Hepatocyte (in vitro differentiated cells): ENCODE results near the gene FREY1.

Experiments
- CTCF ChIP-seq: fragments of 200-600 bp; sonication (generic); IDR thresholded peaks from 2 replicates; pipeline ENCODE4 v1.5.1; 2016; ENCODE audit warnings: antibody characterized with exemption, mild to moderate bottlenecking; ENCODE audit not compliant: poor library complexity
- EZH2 ChIP-seq: fragments of 200-600 bp; sonication (generic); IDR thresholded peaks from 2 replicates; pipeline ENCODE4 v1.6.1; 2016; ENCODE audit warnings: antibody characterized with exemption, mild to moderate bottlenecking, borderline replicate concordance
- EZH2phosphoT487 ChIP-seq: fragments of 200-600 bp; sonication (generic); IDR thresholded peaks from one replicate; pipeline ENCODE4 v1.6.1; 2018; ENCODE audit warnings: antibody characterized with exemption, mild to moderate bottlenecking, low read depth, moderate library complexity; ENCODE audit not compliant: unreplicated experiment, severe bottlenecking

GRCh38 chr11:45924036-45924915, 17.2 kb upstream of the FREY1 start:
- TF ChIP-seq CTCF: no peak
- no peak for TF ChIP-seq EZH2
- TF ChIP-seq EZH2phosphoT487: no peak
